ENCODE results near the gene PACSIN1.

DNA sequence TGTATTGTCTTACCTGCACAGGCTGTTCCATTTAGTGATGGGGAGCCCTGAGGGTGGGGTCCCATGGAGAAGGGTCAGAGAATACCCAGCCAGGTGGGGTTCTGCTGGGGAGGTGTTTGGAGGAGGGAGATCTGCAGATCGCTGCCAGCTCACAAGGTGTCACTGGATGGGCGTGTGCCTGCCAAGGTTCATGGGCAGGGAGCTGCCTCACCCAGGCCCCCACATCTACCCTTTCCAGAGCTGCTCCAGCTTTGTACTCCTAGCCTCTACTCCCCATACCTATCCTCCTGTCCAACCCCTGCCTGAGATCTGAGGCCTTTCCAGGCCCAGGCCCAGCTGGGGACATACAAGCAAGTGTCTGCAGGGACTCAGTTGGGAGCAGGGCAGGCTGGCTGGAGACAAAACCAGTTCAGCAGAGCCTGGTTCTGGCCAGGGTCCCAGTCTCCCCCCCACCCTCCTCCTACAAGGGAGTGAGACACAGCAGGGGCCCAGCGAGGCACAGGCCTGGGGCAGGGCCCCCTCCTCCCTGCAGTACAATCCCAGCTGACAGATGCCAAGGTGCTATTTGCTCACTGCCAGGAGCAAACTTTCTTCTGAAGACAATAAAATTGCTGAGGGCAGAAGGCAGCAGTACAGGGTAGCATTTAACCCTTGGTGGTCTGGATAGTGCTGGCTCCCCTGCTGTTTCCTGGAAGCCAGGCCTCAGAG is 70.5 kb downstream of the PACSIN1 start:
- TF ChIP-seq CTCF (IDR thresholded peaks at IDR 0.05; ENCODE audit: low read depth, low read length) (no peak), POLR2A (IDR thresholded peaks at IDR 0.05; ENCODE audit: extremely low read depth, insufficient read length) (no peak), MYC (IDR thresholded peaks at IDR 0.05; ENCODE audit: low read depth, low read length) (no peak), MAX (IDR thresholded peaks at IDR 0.05; ENCODE audit: low read depth, low read length) (no peak)

Data from NB4 (cell line).